AG10803 (cell line): Measurements from ENCODE around the gene DHX58.

Experiments used
- DNase-seq: peaks from one replicate; pipeline ENCODE4 v3.0.0; 2010; ENCODE audit warnings: low read depth
- H3K4me3 ChIP-seq: 2 replicates; pipeline ENCODE4 v1.5.1; 2011; ENCODE audit warnings: mild to moderate bottlenecking, low read length, control low read depth
- CTCF ChIP-seq: conservative IDR thresholded peaks from 2 replicates; pipeline ENCODE4 v1.5.1; 2011; ENCODE audit warnings: mild to moderate bottlenecking, low read length, control low read depth, inconsistent platforms

The DHX58 gene

GRCh38 chr17:42077755-42078154 lies 34.8 kb downstream of the DHX58 start:
- DNase-seq, result no peak
- no peak overlapping the region for H3K4me3 ChIP-seq
- TF ChIP-seq CTCF, result no peak

- no peak overlapping the region for H3K4me3 ChIP-seq
- TF ChIP-seq CTCF, result no peak
- DNase-seq, result no peak
Measured at GRCh38 chr17:42076797-42077559, 35.5 kb downstream of the DHX58 start.

- DNase-seq, result no peak
- no peak for TF ChIP-seq CTCF
- H3K4me3 ChIP-seq, result no peak overlapping the region
Measured at GRCh38 chr17:42075789-42076188, 36.7 kb downstream of the DHX58 start.

GRCh38 chr17:42072323-42073187 lies 40.0 kb downstream of the DHX58 start:
- no peak overlapping the region for H3K4me3 ChIP-seq
- DNase-seq, result no peak
- no peak for TF ChIP-seq CTCF

GRCh38 chr17:42071810-42072209 lies 40.7 kb downstream of the DHX58 start:
- TF ChIP-seq CTCF, result no peak
- DNase-seq, result no peak
- H3K4me3 ChIP-seq, result no peak overlapping the region

- no peak for TF ChIP-seq CTCF
- DNase-seq, result no peak
- no peak overlapping the region for H3K4me3 ChIP-seq
Measured at GRCh38 chr17:42068979-42069378, 43.5 kb downstream of the DHX58 start.
